Fibroblast of skin of scalp (primary cell): Measurements from ENCODE around the gene DNAJC11. TPM values are rescaled to one million over a fixed set of nuclear protein-coding genes. Genes with fewer than 3 reads are reported as not detected.
"Not testable (repeated sequence)": the region's sequence is repeated elsewhere in the genome, so short reads cannot be mapped to it uniquely, and the experiment has no call there.

Experiments used
- DNase-seq: peaks from one replicate; pipeline ENCODE4 v3.0.0-alpha.2; 2013
- polyA plus RNA-seq, 2 experiments: library from polyadenylated mRNA; unstranded; fragments of 120-200 nt; gene quantifications; one replicate each; pipeline ENCODE4 v1.2.1, GENCODE V29; 2013; ENCODE audit not compliant: insufficient read length in 2 of 2

The DNAJC11 gene, protein sequence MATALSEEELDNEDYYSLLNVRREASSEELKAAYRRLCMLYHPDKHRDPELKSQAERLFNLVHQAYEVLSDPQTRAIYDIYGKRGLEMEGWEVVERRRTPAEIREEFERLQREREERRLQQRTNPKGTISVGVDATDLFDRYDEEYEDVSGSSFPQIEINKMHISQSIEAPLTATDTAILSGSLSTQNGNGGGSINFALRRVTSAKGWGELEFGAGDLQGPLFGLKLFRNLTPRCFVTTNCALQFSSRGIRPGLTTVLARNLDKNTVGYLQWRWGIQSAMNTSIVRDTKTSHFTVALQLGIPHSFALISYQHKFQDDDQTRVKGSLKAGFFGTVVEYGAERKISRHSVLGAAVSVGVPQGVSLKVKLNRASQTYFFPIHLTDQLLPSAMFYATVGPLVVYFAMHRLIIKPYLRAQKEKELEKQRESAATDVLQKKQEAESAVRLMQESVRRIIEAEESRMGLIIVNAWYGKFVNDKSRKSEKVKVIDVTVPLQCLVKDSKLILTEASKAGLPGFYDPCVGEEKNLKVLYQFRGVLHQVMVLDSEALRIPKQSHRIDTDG
- polyA plus RNA-seq (2013, experiment 1 of 2; ENCODE audit: insufficient read length), result 41.9 TPM
- polyA plus RNA-seq (2013, experiment 2 of 2; ENCODE audit: insufficient read length), result 39.8 TPM

- DNase-seq, result peak; percentile 91
Measured at GRCh38 chr1:6701437-6702153, at the start of gene DNAJC11. TSS of gene DNAJC11 (minus strand) at chr1:6701816. CDS start at chr1:6701800, 16 bp downstream.

GRCh38 chr1:6750490-6750889, 48.9 kb upstream of the DNAJC11 start:
- DNase-seq, result no peak

- no peak for DNase-seq
Measured at GRCh38 chr1:6747674-6748073, 46.1 kb upstream of the DNAJC11 start.

GRCh38 chr1:6745073-6745472, 43.5 kb upstream of the DNAJC11 start:
- no peak for DNase-seq

- peak; percentile 74 for DNase-seq
Measured at GRCh38 chr1:6743189-6744101, 41.8 kb upstream of the DNAJC11 start.

GRCh38 chr1:6742676-6743188, 41.1 kb upstream of the DNAJC11 start:
- DNase-seq, result not testable (repeated sequence)

GRCh38 chr1:6738987-6739676, 37.5 kb upstream of the DNAJC11 start:
- DNase-seq, result no peak

DNA sequence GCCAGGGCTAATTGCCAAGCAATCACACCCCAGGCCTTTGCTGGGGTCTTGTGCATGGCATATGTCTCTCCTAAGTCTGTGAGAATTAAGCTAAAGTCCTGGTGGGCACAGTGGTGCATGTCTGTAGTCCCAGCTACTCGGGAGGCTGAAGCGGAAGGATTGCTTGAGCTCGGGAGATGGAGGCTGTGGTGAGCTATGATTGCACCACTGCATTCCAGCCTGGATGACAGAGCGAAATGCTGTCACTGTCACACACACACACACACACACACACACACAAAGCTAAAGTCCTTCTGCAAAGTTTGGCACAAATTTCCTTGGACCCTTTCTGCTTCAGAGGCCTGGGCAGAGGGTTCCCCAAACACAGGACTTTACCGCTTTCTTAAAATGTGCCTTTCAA, 31.3 kb upstream of the DNAJC11 start:
- DNase-seq, result peak; percentile 27

DNA sequence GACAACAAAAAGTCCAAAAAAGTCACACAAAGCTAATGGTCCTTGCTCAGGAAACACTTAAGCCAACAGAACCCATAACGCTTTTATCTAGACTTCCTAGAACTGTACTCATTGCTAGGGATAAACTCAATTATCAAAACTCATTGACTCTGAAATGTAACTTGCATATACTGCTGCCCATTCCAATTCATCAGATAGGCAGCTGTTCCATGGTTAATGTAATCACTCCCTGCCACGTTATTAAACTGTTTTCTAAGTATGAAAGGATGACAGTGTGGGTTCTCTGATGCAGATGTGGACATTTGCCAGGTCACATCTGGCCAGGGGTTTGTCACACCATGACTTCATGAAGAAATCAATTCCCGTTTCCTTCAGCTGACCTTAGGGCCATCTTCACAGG, 30.3 kb upstream of the DNAJC11 start:
- DNase-seq, result no peak

- no peak for DNase-seq
Measured at GRCh38 chr1:6730880-6731279, 29.3 kb upstream of the DNAJC11 start.

DNA sequence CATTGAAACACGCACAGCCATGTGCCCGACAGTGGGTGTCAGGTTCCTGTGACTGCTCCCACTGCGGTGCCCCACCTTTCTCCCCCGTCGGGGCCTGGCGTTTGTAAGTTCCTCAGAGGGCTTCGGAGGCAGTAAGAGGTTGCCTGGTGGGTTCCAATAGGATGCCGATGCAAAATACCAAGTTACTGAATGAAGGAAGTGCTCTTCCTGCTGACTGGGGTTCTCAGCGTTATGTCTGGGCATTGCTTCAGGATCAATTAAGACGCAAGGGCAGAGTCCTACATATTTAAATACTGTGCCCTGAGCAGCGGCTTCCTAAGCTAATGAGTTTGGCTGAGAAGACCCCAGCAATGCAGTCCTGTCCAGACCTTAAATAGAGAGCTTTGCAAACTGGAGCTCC, 28.9 kb upstream of the DNAJC11 start:
- DNase-seq, result no peak

DNA sequence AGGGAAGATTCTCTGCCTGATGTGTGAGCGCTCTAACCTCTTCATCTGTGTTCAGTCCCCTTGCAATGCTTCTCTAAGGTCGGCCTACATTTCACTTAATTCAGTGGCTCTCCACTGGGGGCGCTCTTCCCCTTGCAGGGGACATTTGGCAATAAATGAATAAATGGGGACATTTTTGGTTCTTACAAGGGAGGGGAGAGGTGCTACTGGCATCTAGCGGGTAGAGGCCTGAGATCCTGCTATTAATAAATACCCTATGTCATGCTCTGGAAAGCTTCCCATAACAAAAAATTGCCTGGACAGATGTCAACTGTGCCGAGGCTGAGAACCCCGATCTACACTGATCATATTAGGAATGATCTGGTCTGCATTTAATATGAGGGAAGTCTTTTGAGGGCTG, 25.9 kb upstream of the DNAJC11 start:
- peak; percentile 63 for DNase-seq

DNA sequence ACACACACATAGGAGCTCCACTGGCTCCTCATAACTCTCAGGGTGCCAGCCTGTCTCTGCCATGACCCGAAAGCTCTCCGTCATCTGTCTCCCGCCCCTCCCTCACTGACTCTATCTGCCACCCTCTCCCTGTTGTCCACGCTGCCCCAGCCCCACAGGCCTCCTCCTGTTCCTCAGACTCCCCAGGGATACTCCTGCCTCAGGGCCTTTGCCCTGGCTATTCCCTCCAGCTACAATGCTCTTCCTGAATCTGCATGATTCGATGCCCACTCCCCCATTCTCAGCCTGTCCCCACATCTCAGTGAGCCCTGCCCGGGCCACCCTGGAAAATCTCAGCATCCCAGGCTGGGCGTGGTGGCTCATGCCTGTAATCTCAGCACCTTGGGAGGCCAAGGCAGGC, 24.6 kb upstream of the DNAJC11 start:
- no peak for DNase-seq

GRCh38 chr1:6724517-6725141, 23.0 kb upstream of the DNAJC11 start:
- peak; percentile 92 for DNase-seq

DNA sequence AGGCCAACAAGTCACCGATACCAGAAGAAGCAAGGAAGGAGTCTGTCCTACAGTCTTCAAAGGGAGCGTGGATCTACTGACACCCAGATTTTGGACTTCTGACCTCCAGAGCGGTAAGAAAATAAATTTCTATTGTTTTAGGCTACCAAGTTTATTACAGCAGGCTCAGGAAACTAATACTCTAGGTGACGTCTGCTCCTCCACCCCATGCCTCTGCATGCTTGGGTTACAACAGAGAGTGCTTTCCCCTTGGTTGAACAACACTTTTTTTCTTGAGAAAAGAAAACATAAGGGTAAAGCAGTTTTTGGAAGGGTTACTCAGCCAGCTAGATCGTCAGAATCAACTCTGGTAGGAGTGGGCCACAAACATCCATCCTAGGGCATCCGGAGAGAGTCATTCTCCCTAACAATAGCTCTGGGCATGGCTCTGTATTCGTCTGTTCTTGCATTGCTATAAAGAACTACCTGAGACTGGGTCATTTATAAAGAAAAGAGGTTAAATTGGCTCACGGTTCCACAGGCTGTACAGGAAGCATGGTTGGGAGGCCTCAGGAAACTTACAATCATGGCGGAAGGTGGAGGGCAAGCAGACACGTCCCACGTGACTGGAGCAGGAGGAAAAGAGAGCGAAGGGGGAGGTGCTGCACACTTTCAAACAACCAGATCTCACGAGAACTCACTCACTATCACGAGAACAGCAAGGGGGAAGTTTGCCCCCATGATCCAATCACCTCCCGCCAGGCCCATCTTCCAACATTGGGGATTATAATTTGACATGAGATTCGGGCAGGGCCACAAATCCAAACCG, 22.2 kb upstream of the DNAJC11 start:
- no peak for DNase-seq

- no peak for DNase-seq
Measured at GRCh38 chr1:6711174-6711573, 9.6 kb upstream of the DNAJC11 start.

DNA sequence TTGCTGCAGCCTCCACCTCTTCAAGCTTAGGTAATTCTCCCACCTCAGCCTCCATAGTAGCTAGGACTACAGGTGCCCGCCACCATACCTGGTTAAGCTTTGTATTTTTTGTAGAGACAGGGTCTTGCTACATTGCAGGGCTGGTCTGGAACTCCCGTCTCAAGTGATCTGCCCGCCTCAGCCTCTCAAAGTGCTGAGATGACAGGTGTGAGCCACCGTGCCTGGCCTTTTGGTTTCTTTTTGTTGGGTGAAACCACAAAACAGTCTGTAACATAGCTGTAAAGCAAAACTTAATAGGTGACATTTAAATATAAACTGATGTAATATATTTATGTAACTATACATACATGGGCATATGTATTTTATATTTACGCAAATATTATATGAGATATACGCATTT, 3.1 kb upstream of the DNAJC11 start:
- DNase-seq, result no peak

DNA sequence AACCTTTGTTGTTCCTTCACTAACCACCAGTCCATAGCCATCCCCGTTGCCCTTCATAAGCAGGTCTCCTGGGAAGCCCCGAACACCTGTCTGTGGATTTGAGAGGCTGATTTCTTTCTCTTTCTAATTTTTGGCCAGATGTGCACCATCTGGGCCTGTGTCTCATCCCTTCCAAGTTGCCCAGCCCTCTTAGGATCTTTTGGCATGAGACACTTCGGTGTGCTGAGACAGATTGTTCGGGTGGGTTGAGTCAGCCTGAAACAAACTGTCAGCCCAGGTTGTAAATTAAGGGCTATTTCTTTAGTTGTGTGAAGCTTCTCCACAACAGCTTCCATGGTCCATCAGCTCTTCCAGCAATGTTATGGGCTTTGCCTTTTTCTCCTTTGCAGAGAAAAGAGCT, 1.4 kb upstream of the DNAJC11 start:
- no peak for DNase-seq

- no peak for DNase-seq
Measured at GRCh38 chr1:6700853-6701436, 671 bp downstream of the DNAJC11 start.

GRCh38 chr1:6699915-6700314, 1.7 kb downstream of the DNAJC11 start:
- not testable (repeated sequence) for DNase-seq
